ENCODE data around the gene DIS3L2.

DNA sequence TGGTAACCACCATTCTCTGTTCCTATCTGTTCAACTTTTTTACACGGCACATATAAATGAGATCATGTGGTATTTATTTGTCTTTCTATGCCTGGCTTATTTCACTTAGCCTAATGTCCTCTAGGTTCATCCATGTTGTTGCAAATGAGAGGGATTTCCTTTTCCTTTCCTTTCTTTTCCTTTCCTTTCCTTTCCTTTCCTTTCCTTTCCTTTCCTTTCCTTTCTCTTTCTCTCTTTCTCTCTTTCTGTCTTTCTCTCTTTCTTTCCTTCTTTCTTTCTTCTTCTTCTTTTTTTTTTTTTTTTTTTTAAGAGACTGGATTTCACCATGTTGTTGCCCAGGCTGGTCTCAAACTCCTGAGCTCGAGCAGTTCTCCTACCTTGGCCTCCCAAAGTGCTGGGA lies 38.9 kb downstream of the DIS3L2 start:
- TF ChIP-seq ZFP30 (CRISPR knock-in tag; IDR thresholded peaks at IDR 0.05) = no peak
- TF ChIP-seq ZNF8 (CRISPR knock-in tag; IDR thresholded peaks at IDR 0.05) = no peak
- TF ChIP-seq SNAI2 (CRISPR knock-in tag; IDR thresholded peaks at IDR 0.05) = no peak
- no peak for TF ChIP-seq RARB (CRISPR knock-in tag; IDR thresholded peaks at IDR 0.05)
- TF ChIP-seq OSR1 (CRISPR knock-in tag; IDR thresholded peaks at IDR 0.05) = no peak

All from SK-N-SH treated with all-trans-retinoic acid at 6 μM for 48 hours (cell line).